OCI-LY1 (cell line): ENCODE results near the gene SPA17.
A peak's percentile ranks its signal among the peaks of the same experiment; 100 is the strongest.

Source experiments
- H2AFZ ChIP-seq: fragments of 200-600 bp; sonication (generic), shearing (Covaris generic); 2 replicates; pipeline ENCODE4 v1.6.0; 2014; ENCODE audit warnings: antibody characterized with exemption, mild to moderate bottlenecking, low read length
- H3F3A ChIP-seq: fragments of 200-600 bp; sonication (generic), shearing (Covaris generic); 2 replicates; pipeline ENCODE4 v1.6.0; 2014; ENCODE audit warnings: mild to moderate bottlenecking, antibody characterized with exemption, low read length, moderate library complexity; ENCODE audit not compliant: insufficient read depth
- H3K27ac ChIP-seq: fragments of 200-600 bp; sonication (generic); 2 replicates; pipeline ENCODE4 v1.5.1; 2014; ENCODE audit warnings: low read length, mixed run types, mild to moderate bottlenecking, low read depth; ENCODE audit not compliant: poor library complexity, severe bottlenecking
- H3K27me3 ChIP-seq: fragments of 200-600 bp; sonication (generic); 2 replicates; pipeline ENCODE4 v1.6.0; 2014; ENCODE audit warnings: antibody characterized with exemption, mild to moderate bottlenecking, low read length, moderate library complexity; ENCODE audit not compliant: insufficient read depth
- H3K36me3 ChIP-seq: fragments of 200-600 bp; sonication (generic); 2 replicates; pipeline ENCODE4 v1.6.1; 2014; ENCODE audit warnings: mild to moderate bottlenecking, antibody characterized with exemption, low read length, moderate library complexity, mixed read lengths; ENCODE audit not compliant: insufficient read depth
- H3K4me1 ChIP-seq: fragments of 200-600 bp; sonication (generic); 2 replicates; pipeline ENCODE4 v1.5.1; 2014; ENCODE audit warnings: mild to moderate bottlenecking, low read length, moderate library complexity; ENCODE audit not compliant: insufficient read depth, severe bottlenecking
- H3K4me2 ChIP-seq: fragments of 200-600 bp; sonication (generic), shearing (Covaris generic); 2 replicates; pipeline ENCODE4 v1.6.1; 2014; ENCODE audit warnings: low read length
- H3K4me3 ChIP-seq: fragments of 200-600 bp; sonication (generic); 2 replicates; pipeline ENCODE4 v1.5.1; 2014; ENCODE audit warnings: low read length, low read depth, mild to moderate bottlenecking, mixed read lengths; ENCODE audit not compliant: poor library complexity, severe bottlenecking
- H3K79me2 ChIP-seq: fragments of 200-600 bp; shearing (Covaris generic); 2 replicates; pipeline ENCODE4 v1.6.1; 2016; ENCODE audit warnings: mixed run types, low read length, mixed read lengths; ENCODE audit not compliant: insufficient read depth
- H3K9ac ChIP-seq: fragments of 200-600 bp; sonication (generic), shearing (Covaris generic); 2 replicates; pipeline ENCODE4 v1.6.1; 2014; ENCODE audit warnings: mild to moderate bottlenecking, low read length, mixed read lengths
- H3K9me2 ChIP-seq: fragments of 200-600 bp; sonication (generic), shearing (Covaris generic); 2 replicates; pipeline ENCODE4 v1.6.1; 2014; ENCODE audit warnings: low read depth, mild to moderate bottlenecking, low read length, mixed read lengths
- H3K9me3 ChIP-seq: fragments of 200-600 bp; shearing (Covaris generic); 2 replicates; pipeline ENCODE4 v1.6.1; 2014; ENCODE audit warnings: low read length, mixed read lengths
- H4K20me1 ChIP-seq: fragments of 200-600 bp; sonication (generic), shearing (Covaris generic); 2 replicates; pipeline ENCODE4 v1.6.0; 2016; ENCODE audit warnings: mild to moderate bottlenecking, low read length; ENCODE audit not compliant: insufficient read depth
- EZH2 ChIP-seq: fragments of 200-600 bp; sonication (generic), shearing (Covaris generic); IDR thresholded peaks from 2 replicates; pipeline ENCODE4 v1.8.0; 2017; ENCODE audit warnings: borderline replicate concordance, mixed run types, mild to moderate bottlenecking, antibody characterized with exemption, low read length, moderate library complexity, mixed read lengths
- TF ChIP-seq, protein P1 (sequence below): fragments of 200-600 bp; sonication (generic), shearing (Covaris generic); IDR thresholded peaks from 2 replicates; pipeline ENCODE4 v1.5.1; 2017; ENCODE audit warnings: mild to moderate bottlenecking, antibody characterized with exemption, low read length, moderate library complexity, mixed read lengths

The SPA17 gene

DNA sequence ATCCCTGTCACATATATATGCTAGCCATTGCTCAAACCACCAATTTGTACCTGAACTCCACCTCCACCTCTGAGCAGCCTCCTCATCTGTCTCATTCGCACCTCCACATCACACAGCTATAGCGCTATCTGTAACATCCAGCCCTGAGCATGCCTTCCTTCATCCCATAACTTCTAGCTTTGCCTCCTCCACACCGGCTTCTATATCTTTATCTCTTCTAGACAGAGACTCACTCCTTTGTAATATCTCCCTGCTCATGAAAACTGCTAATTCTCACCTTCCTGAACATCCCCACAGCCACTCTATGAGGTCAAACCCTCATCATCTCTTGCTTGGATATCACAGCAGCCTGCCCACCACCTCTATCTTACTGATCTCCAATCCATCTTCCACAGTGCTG, 6.1 kb upstream of the SPA17 start:
- TF ChIP-seq, protein P1, sequence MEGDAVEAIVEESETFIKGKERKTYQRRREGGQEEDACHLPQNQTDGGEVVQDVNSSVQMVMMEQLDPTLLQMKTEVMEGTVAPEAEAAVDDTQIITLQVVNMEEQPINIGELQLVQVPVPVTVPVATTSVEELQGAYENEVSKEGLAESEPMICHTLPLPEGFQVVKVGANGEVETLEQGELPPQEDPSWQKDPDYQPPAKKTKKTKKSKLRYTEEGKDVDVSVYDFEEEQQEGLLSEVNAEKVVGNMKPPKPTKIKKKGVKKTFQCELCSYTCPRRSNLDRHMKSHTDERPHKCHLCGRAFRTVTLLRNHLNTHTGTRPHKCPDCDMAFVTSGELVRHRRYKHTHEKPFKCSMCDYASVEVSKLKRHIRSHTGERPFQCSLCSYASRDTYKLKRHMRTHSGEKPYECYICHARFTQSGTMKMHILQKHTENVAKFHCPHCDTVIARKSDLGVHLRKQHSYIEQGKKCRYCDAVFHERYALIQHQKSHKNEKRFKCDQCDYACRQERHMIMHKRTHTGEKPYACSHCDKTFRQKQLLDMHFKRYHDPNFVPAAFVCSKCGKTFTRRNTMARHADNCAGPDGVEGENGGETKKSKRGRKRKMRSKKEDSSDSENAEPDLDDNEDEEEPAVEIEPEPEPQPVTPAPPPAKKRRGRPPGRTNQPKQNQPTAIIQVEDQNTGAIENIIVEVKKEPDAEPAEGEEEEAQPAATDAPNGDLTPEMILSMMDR: no peak
- no peak for TF ChIP-seq EZH2
- H3K4me2 ChIP-seq: no peak overlapping the region
- H3K9ac ChIP-seq: no peak overlapping the region

GRCh38 chr11:124669193-124669592, 4.5 kb upstream of the SPA17 start:
- H3K4me1 ChIP-seq: peaks cover 10% of the 10 kb centered on the region
- no peaks in the 10 kb centered on the region for H3K79me2 ChIP-seq
- no peaks in the 10 kb centered on the region for H3K36me3 ChIP-seq
- H3K27ac ChIP-seq: no peak overlapping the region
- H3K4me2 ChIP-seq: no peak overlapping the region
- no peak overlapping the region for H2AFZ ChIP-seq
- H3F3A ChIP-seq: no peaks in the 10 kb centered on the region
- H3K9ac ChIP-seq: no peak overlapping the region
- no peaks in the 10 kb centered on the region for H3K27me3 ChIP-seq
- H3K9me2 ChIP-seq: no peaks in the 10 kb centered on the region
- H3K9me3 ChIP-seq: no peaks in the 10 kb centered on the region
- H3K4me3 ChIP-seq: no peak overlapping the region
- no peaks in the 10 kb centered on the region for H4K20me1 ChIP-seq
- TF ChIP-seq EZH2: no peak
- TF ChIP-seq, protein P1: peak; percentile 54; the same call in 1 of the 2 replicates

More for the DNA sequence above, 6.1 kb upstream of the SPA17 start:
- Histone ChIP-seq H3F3A (no peaks in the 10 kb centered on the region), H3K4me3 (no peak overlapping the region), H3K27ac (no peak overlapping the region), H4K20me1 (no peaks in the 10 kb centered on the region), H3K36me3 (no peaks in the 10 kb centered on the region), H3K4me1 (no peaks in the 10 kb centered on the region), H3K9me3 (no peaks in the 10 kb centered on the region), H2AFZ (no peak overlapping the region), H3K27me3 (no peaks in the 10 kb centered on the region), H3K79me2 (no peaks in the 10 kb centered on the region), H3K9me2 (no peaks in the 10 kb centered on the region)

DNA sequence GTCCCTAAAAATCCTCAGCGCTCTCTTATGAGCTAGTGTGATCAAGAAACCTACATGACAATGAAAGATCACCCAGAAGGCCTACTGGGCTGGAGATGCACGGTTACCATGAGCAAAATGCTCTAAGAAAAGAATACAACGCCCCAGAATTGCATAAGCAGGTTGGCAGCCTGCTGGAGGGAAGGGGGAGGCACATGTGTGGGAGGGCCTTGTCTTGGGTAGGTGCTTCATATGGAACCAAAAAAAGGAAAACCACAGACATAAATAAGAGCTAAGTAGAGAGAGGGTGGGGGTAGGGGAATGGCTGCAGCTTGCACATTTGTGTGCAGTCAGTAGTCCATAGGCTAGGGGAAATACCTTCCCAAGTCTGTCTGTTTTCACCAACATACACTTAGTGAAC, 3.0 kb upstream of the SPA17 start:
- H3K9me2 ChIP-seq: no peaks in the 10 kb centered on the region
- H3K9me3 ChIP-seq: no peaks in the 10 kb centered on the region
- no peaks in the 10 kb centered on the region for H3K27me3 ChIP-seq
- no peaks in the 10 kb centered on the region for H4K20me1 ChIP-seq
- H3K4me1 ChIP-seq: peaks cover 13% of the 10 kb centered on the region
- H3F3A ChIP-seq: no peaks in the 10 kb centered on the region
- H3K36me3 ChIP-seq: no peaks in the 10 kb centered on the region
- no peak overlapping the region for H3K4me2 ChIP-seq
- H3K27ac ChIP-seq: no peak overlapping the region
- TF ChIP-seq EZH2: no peak
- TF ChIP-seq, protein P1: no peak
- no peaks in the 10 kb centered on the region for H3K79me2 ChIP-seq
- H3K9ac ChIP-seq: no peak overlapping the region
- H3K4me3 ChIP-seq: no peak overlapping the region
- H2AFZ ChIP-seq: no peak overlapping the region
